Hematopoietic multipotent progenitor cell treated with erythropoietin and hydrocortisone succinate and interleukin-3 and kit ligand, for 17 days (in vitro differentiated cells): Measurements from ENCODE around the gene ZNF641.
"Not testable (repeated sequence)": the region's sequence is repeated elsewhere in the genome, so short reads cannot be mapped to it uniquely, and the experiment has no call there.

Experiments
- DNase-seq: peaks from one replicate; pipeline ENCODE4 v3.0.0-alpha.2; 2015; ENCODE audit warnings: low spot score

ZNF641 gene

DNA sequence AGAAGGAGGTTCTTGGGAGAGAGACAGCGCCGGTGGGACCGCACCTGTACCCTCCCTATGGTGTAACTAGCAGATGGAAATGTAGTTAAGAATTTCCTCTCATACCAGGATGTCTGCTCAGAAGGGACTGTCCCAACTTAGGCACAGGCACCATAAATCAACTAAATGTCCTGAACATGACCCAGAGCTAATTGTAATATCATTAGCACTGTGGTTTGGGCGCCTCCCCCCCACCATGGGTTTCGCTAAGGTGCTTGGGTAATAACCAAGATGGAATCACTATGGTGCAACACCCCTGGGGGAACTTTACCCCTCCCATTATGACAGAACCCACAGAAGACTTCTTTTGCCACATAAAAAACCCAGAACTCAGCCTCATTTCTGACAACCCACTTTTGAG is 15.9 kb downstream of the ZNF641 start:
- DNase-seq = no peak

DNA sequence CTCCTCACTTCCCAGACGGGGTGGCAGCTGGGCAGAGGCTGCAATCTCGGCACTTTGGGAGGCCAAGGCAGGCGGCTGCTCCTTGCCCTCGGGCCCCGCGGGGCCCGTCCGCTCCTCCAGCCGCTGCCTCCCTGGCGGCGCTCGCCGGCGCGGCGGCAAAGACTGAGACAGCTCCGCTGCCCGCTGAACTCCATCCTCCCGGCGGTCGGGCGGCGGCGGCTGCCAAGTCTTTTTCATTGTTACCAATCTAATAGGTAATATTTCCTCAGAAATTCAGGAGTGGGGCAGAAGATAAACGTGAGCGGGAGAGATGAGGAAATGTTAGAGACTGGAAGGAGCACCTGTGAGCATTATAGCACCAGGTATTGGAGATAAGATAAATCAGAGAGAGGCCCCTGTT is 17.0 kb downstream of the ZNF641 start:
- DNase-seq = not testable (repeated sequence)

DNA sequence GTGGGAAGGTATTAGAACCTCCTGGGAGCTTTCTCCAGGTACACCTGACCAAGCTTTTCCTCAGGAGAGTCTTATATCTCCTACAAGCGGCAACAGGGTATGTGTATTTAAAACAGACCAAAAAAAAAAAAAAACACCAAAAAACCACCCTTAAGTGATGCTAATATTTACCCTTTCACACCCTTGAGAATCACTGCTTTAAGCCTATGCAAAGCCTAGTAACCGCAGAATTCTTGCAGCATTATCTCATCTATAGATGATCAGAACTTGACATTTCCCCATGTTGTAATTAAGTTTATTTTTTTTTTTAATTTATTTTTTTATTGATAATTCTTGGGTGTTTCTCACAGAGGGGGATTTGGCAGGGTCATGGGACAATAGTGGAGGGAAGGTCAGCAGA is 19.3 kb downstream of the ZNF641 start:
- DNase-seq = no peak

DNA sequence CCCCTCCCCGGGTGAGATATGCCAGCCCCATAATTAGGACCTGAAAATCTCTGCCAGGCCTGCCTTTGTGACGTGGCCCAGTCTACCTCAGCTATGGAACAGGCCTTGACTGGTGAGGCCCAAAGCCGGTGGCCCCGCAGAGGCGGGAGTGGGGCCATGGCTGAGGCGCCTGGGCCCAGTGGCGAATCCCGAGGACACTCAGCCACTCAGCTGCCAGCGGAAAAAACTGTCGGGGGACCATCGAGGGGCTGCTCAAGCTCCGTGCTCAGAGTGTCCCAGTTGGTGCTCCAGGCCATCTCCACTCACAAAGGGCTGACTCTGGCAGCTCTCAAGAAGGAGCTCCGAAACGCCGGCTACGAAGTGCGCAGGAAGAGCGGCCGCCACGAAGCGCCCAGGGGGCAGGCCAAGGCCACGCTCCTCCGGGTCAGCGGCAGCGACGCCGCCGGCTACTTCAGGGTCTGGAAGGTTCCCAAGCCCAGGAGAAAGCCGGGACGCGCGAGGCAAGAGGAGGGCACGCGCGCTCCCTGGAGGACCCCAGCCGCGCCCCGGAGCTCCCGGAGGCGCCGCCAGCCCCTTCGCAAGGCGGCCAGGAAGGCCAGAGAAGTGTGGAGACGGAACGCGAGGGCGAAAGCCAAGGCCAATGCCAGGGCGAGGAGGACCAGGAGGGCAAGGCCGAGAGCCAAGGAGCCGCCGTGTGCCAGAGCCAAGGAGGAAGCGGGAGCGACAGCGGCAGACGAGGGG is 21.4 kb downstream of the ZNF641 start:
- DNase-seq = no peak

DNA sequence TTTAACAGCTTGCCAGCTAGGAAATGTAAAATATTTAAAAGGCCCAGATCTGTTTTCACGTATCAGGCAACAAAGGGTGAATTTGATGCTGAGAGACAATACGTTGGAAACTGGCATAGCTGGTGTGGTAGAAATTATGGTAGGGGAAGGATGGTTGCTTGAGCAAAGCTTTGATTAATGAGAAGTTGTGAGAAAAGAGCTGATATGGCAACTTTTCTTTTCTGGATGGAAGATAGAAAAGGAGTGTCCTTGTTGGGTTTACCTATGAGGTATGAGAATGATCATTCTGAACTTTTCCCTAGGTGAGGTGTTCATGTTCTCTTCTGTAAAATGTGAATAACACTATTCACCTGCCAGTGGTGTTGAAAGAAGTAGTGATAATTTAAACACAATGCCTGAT is 34.2 kb downstream of the ZNF641 start:
- DNase-seq = no peak

DNA sequence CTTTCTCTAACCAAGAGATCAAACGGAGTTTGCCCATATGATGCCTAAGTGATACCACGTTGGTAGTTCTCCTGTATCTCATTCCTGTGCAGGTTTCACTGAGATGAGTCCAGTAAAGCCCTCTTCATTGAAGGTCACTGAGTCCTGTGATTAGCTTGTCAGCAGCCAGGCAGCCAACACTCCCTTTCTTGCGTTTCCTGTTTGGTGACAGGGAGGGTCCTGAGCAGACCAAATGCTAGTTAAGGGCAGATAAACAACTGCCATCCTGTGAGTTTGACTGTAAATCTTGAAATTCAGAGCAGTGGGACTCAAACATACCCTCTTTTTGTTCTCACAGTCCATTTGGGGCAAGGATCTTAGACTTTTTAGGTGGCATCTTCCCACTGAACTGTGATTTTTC is 39.4 kb downstream of the ZNF641 start:
- DNase-seq = no peak

DNA sequence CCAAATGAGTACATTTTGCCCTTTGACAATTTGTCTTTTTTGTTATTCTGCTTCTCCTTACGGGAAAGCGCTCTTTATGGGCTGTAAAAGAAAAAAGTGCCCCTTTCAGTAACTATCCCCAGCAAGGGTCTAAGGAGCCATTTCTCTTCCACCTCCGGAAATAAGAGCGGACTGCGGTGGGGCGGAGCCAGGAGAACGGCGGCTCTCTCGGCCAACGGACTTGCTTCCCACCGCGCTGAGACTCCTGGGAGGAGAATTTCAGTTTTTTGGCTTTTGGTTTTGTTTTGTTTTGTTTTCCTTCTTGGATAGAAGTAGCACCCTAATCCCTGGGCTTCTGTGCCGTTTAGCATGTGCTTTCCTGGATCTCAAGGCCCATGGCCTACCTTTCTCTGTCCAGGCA is 43.5 kb downstream of the ZNF641 start:
- DNase-seq = no peak

DNA sequence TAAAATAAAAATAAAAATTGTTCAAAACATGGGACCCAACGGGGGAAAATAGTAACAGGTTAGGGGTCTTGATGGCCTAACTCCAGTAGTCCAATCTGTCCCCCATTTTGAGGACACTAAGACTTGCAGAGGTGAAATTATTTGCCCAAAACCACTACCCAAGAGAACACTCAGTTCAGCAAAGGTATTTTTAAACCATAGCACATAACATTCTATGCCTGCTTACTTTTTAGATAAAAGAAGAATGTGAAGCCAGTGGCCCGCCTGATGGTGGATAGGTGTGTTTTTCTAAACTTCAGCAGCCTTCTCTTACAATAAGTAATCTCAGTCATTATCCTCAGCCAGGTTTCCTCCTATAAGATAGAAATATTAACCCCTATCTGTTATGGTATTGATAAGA is 45.5 kb downstream of the ZNF641 start:
- no peak for DNase-seq

DNA sequence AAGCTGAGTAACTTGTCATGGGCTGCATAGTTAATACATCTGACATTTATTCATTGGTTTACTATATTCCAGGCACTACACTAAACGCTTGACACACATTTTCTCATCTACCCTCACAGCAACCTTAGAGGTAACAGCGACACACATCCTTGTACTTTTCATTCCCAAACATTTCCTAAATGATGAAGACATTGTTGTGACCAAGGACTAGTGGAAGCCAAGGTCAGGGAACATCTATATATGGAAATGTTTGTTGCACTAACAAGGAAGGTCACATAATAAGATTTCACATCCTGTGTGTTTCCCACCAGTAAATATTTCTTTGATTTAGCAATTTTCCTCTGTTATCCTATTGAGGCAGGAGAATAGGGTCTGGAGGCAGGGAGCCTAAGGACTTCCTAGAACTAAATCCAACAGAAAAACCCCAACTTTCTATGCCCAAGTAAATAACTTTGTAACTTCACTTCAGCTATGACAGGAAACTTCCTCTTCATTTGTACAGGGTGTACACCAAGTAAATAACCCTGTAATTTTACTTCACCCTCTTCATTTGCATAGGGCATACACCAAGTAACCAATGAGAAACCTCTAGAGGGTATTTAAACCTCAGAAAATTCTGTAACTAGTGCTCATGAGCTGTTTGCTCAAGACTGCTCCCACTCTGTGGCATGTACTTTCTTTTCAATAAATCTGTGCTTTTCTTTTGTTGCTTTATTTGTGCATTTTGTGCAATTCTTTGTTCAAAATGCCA is 48.4 kb downstream of the ZNF641 start:
- DNase-seq = no peak

DNA sequence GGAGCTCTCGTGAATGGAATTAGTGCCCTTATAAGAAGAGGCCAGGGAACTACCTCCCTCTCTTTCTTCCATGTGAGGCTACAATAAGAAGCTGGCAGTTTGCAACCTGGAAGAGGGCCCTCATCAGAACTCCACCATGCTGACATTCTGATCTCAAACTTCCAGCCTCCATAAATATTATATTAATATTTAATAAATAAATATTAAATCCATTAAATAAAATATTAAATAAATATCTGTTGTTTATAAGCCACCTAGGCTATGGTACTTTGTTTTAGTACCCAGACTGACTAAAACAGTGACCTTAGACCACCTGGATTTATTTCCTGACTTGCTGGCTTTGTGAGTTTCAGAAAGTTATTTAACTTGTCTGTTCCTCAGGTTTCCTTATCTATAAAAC is 49.9 kb downstream of the ZNF641 start:
- no peak for DNase-seq

DNA sequence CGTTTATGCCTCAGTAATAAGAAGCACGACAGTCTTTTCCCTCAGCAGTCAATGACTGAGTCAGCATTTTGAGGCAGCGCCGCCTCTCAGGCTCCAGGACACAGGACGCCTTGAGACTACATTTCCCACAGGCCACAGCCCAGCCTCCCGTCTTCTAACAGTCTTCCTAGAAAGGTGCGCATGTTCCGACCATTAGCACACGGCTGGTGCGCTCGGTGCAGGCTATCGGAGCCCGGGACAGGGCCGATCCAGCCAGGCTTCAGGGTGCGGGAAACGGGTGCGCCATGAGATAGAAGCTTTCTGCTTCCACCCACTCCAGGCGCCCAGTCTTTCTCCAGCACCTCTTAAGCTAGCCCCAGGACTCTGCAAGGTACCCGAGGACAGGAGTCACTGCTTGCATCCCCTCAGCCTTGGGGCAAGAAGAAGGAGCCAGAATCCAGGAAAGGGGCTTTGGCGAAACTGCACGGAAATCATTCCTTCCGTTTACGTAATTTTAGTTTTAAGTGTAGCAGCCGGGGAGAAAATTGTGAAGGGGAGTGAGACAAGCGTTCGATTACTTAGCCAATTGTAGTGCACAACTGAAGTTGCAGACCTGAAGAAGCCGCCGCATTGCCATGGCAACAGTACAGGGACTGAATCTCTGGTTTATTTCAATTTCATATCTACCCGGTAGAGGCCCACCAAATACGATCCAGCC is 54.0 kb downstream of the ZNF641 start:
- no peak for DNase-seq

DNA sequence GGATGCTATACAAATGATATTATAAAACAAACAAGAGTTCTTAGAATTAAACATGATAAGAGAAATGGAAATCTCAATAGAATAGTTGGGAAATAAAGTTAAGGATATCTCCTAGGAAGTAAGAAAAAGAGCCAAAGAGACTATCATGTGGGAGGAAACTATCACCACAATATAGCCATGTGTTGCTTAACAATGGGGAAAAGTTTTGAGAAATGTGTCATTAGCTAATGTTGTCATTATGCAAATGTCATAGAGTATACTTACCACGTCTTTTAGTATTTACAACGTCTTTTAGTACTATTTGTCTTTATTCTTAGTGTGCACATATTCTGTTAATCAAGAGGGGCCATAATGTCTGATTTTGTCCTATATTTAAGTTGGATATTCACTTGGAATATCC is 58.7 kb downstream of the ZNF641 start:
- DNase-seq = no peak

DNA sequence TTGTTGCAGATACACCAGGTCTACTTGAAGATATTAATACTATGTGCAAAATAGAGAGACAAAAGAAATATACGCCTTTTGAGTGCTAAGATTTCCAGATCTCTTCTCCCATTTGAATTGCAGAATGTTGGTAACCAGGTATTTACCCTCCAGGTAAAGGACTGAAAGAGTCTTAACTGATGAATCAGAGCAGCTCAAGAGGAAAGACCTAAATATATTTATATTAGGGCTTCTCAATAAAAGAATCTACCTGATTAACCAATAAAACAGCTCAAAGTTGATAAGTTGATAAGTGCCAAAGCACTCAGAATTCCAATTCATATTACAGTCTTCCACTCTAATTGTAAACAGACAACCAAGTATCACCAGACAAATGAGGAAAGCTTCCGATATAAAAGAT is 59.2 kb downstream of the ZNF641 start:
- DNase-seq = no peak

DNA sequence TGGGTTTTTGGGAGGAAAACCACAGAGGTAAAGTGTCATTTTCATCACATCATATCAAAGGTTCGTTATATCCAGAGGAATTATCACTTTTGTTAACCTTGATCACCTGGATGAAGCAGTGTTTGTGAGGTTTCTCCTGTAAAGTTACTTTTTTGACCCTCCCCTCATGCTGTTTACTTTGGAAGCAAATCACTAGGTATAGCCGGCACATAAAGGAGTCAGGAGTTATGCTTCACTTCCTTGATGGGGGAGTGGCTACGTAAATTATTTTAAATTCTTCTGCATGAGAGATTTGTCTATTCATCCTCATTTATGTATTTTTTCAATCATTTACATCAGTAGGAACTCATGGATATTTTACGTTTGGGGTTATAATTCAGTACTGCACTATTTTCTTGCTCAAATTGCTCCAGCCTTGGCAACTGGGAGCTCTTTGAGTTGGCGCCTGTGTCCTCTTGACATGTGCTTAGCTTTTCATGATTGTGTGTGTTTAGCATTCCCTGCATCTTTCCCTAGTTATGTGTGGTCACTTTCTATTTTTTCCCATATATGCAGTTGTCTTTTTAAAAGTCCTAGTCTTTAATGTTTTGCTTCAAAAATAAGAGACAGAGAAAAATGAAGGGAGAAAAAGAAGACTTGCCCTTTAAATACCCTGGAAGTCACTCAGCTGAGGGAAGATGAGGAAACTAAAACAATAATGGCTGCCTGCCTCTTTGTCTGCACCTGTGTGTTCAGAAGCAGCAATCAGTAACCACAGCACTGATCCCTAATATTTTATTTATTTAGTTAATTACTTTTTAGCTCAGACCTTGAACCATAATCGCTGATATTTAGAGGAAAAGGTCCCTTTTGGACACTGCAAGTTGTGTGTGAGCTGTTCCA is 62.1 kb downstream of the ZNF641 start:
- no peak for DNase-seq
